HG02623 (cell line): Measurements from ENCODE around the gene NBAS.
"Not testable (repeated sequence)": the region's sequence is repeated elsewhere in the genome, so short reads cannot be mapped to it uniquely, and the experiment has no call there.

Source experiments
- ATAC-seq: cut with Tn5 transposase; IDR thresholded peaks from one replicate; pipeline ENCODE4 v1.9.1; 2021; ENCODE audit warnings: moderate library complexity; ENCODE audit not compliant: unreplicated experiment

Gene NBAS

DNA sequence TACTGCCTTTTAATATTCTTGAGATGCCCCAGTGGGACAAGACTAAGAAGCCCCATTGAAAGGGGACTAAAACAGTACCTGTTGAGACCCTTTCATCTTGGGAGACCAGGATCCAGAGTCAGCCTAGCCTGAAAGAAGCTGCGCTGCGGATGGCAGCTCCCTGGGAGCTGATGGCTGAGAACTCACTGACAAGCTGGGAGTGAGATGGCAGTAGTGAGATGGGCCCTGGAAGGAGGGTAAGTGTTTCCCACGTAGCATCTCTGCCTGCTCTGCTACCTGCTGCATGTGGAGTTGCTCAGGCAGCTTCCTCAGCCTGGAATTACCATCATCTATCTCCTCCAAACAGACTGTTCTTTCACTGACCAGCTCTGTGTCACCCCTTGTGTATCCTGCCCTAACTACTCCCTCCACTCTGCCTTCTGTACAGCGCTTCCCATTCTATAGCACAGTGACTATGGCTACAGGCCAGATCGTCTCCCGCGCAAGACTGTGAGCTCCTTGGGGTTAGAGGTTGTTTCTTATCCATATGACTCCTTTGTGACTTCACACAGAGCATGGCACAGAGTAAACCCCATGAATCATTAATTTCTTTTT, 330.4 kb downstream of the NBAS start:
- no peak for ATAC-seq

DNA sequence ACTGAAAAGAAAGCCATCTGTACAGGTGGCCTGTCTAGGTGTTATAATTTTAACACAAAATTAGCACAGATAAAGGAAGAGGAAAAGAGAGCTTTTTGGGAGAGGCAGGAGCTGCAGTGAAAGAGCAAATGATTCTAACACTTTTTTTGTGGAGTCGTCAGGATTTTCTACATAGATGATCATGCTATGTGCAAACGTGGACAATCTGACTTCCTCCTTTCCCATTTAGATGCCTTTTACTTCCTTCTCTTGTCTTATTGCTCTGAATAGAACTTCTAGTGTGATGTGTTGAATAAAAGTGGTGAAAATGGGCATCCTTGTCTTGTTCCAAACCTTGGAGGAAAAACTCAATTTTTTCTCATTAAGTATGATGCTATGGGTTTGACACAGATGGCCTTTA, 334.5 kb downstream of the NBAS start:
- ATAC-seq = no peak

DNA sequence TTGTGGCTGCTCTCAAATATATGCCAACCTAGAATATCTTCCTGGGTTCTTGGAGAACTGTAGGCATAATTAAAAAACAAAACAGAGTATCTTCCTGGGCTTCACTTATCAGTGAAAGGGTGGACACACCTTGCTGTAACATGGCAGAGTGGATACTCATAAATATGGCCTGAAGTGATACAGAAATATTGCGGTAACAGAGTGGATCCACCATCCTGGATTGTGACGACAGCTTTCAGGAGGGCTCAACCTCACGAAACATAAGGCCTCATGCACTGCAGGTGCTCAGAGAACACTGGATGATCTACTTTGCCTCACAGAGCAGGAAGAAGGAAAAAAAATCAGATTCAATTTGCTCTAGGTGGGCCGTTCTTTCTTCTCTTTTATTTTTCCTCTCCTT, 336.0 kb downstream of the NBAS start:
- no peak for ATAC-seq

DNA sequence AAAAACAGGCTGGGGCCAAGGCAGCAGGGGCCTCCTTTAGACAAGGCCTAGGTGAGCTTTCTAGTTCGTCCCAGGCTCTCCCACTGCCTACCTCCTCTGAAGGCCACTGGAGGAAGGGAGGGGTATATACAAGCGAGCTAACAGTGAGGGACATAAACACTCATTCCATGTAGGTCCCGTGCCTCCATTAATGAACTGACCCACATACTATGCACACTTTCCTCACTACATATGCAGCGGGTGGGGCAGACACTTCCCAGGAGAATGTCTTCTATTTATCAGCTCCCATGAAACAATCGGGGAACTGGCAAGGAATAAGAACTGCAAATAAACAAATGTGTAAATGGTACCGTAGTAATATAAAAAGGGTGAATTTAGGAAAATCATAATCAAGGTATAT, 336.5 kb downstream of the NBAS start:
- no peak for ATAC-seq

DNA sequence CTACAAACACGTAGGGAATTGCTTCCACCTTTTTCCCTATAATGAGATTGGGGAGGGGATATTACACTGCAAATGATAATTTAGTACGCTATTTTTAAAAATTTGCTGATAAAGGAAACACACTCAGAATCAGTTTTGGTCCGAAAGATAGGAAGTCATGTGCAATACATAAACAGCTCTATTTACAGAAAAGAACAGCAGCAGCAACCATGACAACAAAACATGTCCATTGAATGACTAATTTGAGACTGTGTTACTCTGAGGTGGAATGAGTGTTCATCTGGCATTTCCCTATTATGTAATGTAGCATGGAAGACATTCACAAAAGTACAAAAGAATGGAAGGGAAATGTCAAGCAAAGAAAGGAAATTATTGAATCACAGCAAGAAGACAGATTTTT, 337.2 kb downstream of the NBAS start:
- peak; percentile 41 for ATAC-seq

GRCh38 chr2:15222856-15223255, 338.3 kb downstream of the NBAS start:
- no peak for ATAC-seq

GRCh38 chr2:15220603-15221002, 340.5 kb downstream of the NBAS start:
- no peak for ATAC-seq

DNA sequence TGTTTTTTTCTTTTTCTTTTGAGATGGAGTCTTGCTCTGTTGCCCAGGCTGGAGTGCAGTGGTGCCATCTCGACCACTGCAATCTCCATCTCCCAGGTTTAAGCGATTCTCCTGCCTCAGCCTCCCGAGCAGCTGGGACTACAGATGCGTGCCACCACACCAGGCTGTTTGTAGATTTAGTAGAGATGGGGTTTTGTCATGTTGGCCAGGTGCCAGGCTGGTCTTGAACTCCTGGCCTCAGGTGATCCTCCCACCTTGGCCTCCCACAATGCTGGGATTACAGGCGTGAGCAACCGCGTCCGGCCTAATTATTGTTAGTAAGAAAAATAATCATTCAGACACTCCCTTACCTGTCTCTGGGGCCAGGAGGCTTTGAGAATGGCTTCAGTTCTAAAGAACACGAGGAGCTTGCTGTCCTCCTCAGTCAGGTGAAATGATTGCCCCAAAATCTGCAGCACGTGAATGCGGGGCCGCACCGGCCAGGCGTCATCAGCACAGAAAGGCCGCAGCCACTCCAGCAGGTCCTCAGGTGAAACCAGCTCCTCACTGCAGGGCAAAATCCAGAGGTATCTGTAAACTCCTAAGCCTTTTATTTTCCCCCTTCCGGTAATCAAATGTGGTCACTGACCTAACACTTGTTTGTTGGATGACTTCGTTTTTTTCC, 342.6 kb downstream of the NBAS start:
- ATAC-seq = no peak

DNA sequence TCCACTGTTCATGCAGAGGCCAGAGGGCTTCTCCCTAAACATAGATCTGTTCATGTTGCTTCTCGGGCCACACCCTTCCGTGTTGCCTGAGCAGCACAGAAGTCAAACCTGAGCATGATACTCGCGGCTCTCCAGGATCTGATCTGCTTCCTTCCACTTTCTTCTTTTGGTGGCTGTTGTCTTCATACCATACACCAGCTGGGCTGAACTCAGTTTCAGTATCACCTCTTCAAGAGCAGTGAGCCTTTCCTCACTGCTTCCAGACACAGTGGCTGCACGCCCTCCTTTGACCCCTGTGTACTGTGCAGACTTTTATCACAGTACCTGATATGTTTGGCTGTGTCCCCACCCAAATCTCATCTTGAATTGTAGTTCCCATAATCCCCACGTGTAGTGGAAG, 348.9 kb downstream of the NBAS start:
- no peak for ATAC-seq

DNA sequence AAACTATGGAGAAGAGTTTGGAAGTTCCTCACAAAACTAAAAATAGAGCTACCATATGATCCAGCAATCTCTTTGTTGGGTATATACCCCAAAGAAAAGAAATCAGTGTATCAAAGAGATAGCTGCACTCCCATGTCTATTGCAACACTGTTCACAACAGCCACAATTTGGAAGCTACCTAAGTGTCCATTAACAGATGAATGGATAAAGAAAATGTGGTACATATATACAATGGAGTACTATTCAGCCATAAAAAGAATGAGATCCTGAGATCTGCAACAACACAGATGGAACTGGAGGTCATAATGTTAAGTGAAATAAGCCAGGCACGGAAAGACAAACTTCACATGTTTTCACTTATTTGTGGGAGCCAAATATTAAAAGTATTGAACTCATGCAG, 350.6 kb downstream of the NBAS start:
- ATAC-seq = not testable (repeated sequence)

- no peak for ATAC-seq
These were observed 354.7 kb downstream of the NBAS start for GRCh38 chr2:15206419-15206818.

DNA sequence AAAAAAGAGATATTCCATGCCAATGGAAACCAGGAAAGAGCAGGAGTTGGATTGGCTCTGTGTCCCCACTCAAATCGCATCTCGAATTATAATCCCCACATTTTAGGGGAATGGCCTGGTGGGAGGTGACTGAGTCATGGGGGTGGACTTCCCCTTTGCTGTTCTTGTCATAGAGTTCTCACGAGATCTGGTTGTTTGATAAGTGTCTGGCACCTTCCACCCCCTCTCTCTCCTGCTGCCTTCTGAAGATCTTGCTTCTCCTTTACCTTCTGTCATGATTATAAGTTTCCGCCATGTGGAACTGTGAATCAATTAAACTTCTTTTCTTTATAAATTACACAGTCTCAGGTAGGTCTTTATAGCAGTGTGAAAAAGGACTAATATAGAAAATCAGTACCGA, 355.6 kb downstream of the NBAS start:
- ATAC-seq = no peak

GRCh38 chr2:15201009-15201408, 360.1 kb downstream of the NBAS start:
- ATAC-seq = no peak

GRCh38 chr2:15200581-15200980, 360.6 kb downstream of the NBAS start:
- no peak for ATAC-seq

DNA sequence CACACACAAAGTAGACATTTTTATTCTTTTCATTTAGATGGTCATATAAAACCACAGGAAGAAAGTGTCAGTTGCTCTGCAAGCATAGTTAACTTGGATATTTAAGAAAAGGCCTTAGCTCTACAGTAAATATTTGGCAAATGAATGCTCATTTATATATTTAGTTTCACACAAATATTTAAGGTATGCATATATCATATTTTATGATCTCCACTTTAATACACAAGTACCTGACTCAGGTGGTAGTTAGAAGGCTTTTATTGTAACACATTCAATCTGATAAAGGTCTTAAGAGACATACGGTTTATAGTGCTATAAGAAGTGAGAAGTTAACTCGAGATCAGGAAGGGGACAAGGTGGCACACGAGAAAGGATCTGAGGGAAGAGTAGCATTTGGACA, 363.1 kb downstream of the NBAS start:
- ATAC-seq = no peak

- ATAC-seq = no peak
These were observed 365.3 kb downstream of the NBAS start for GRCh38 chr2:15195813-15196212.

- no peak for ATAC-seq
These were observed 369.3 kb downstream of the NBAS start for GRCh38 chr2:15191789-15192188.

GRCh38 chr2:15189216-15189615, 371.9 kb downstream of the NBAS start:
- no peak for ATAC-seq

GRCh38 chr2:15187702-15188101, 373.4 kb downstream of the NBAS start:
- no peak for ATAC-seq

- no peak for ATAC-seq
These were observed 375.0 kb downstream of the NBAS start for GRCh38 chr2:15186118-15186517.

DNA sequence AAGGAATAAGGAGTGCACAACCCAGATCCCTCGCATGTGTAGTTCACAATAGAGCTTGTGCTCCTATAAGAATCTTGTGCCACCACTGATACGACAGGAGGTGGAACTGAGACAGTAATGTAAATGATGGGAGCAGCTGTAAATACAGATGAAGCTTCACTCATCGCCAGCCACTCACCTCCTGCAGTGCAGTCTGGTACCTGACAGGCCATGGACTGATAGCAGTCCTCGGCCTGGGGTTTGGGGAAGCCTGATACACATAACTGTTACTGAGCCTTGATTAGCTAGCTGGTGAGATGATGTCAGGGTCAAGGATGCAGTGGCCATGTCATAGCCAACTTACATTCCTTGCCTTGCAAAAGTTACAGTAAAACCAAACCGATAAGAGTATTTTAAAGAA, 376.6 kb downstream of the NBAS start:
- ATAC-seq = no peak

GRCh38 chr2:15182275-15182674, 378.9 kb downstream of the NBAS start:
- no peak for ATAC-seq

DNA sequence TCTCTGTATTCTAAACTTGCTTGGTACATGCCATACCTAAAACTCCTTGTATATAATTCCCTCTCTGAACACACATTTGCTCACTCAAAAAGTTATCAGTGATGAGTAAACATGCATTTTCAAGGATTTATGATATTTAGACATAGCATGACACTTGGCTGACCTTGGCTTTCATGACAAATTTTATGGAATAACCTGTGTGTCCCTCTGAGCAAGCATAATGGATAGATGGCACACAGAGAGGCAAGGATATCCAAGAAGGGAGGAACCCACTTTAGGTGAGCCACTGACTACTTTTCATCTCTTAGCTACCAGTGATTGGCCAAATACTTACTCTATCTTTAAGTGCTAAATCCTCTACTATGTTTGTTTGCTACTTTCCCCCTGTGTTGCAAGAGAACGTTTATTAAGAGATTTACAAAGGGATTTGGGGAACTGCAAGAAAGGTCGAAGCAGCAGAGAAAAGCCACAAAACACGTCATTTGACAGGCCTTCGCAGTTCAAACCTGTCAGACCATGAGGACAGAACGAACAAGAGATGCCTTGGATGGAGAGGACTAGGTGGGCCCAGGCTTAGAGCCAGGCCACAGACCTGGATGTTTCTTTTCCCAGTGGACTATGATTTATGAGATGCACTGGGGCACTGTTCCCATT, 379.9 kb downstream of the NBAS start:
- ATAC-seq = no peak
